ENCODE data around the gene ITPR3. TPM values are rescaled to one million over a fixed set of nuclear protein-coding genes. Genes with fewer than 3 reads are reported as not detected.

ITPR3 gene
- total RNA-seq, 1 experiment from 2014 or later = 103 TPM

DNA sequence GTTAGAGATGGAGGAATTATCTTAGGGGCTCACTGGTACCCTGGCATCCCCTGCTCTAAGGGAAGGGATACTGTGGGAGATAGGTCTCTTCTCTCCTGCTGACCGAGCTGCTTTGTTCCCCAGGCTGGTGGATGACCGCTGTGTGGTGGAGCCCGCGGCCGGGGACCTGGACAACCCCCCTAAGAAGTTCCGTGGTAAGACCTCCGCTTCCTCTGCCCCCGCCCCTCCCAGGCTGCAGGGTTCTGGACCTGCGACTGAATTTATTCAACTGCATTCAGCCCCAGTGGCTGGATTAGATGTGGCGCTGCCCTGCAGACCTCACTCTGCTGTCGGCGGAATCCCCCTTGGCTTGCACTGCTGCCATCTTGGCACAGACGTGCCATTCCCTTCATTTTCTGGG, 19.2 kb downstream of the ITPR3 start:
- TF ChIP-seq RAD21 (IDR thresholded peaks at IDR 0.05; ENCODE audit: low read depth) = no peak
- peaks cover 89% of the 10 kb centered on the region for H3K79me2 ChIP-seq (ENCODE audit: insufficient read depth, low read length)
- ChIA-PET CTCF (no interaction called here), POLR2A (no interaction called here), RAD21 (ENCODE audit: low non-redundant PET in 1 of 2, low total read pairs in 2 of 2, uncharacterized antibody in 2 of 2, unreplicated experiment in 2 of 2) (no interaction called here)
- H3K9me3 ChIP-seq (ENCODE audit: control insufficient read depth in 1 of 2, insufficient read depth in 1 of 2, low read depth in 1 of 2, low read length in 2 of 2) = no peaks in the 10 kb centered on the region
- peaks cover 4 to 14% of the 10 kb centered on the region in 2 experiments; a peak in 3 of 4 replicates for H3K36me3 ChIP-seq (ENCODE audit: control insufficient read depth in 1 of 2, insufficient read depth in 2 of 2, low read length in 2 of 2)
- no peaks in the 10 kb centered on the region; the same call in 1 of the 2 replicates for H4K20me1 ChIP-seq (ENCODE audit: insufficient read depth)
- H3K4me1 ChIP-seq (ENCODE audit: control insufficient read depth in 1 of 2, insufficient read depth in 2 of 2, low read length in 2 of 2) = peaks cover 3 to 4% of the 10 kb centered on the region in 2 experiments; a peak in 2 of 4 replicates
- no TSS peak for BruUV-seq (replicated peaks)
- ATAC-seq (no peak), DNase-seq (ENCODE audit: low read depth, low spot score) (no peak)
- H3K4me3 ChIP-seq (replicated peaks in 1 of 2; ENCODE audit: low read depth in 1 of 2, low read length in 2 of 2) = no peak overlapping the region
- H3K9ac ChIP-seq (ENCODE audit: low read length) = no peak overlapping the region
- H3K27me3 ChIP-seq (ENCODE audit: insufficient read depth, low read length) = no peaks in the 10 kb centered on the region
- intact Hi-C loops (cut with micrococcal nuclease) = no loop called here
- H3K9me2 ChIP-seq (ENCODE audit: insufficient read depth) = no peaks in the 10 kb centered on the region
- H3K27ac ChIP-seq (ENCODE audit: low read depth, low read length) = no peak overlapping the region
- no peak overlapping the region for H3K4me2 ChIP-seq (ENCODE audit: low read length)
- no peak overlapping the region for H2AFZ ChIP-seq (ENCODE audit: low read depth, low read length, poor library complexity, severe bottlenecking)

DNA sequence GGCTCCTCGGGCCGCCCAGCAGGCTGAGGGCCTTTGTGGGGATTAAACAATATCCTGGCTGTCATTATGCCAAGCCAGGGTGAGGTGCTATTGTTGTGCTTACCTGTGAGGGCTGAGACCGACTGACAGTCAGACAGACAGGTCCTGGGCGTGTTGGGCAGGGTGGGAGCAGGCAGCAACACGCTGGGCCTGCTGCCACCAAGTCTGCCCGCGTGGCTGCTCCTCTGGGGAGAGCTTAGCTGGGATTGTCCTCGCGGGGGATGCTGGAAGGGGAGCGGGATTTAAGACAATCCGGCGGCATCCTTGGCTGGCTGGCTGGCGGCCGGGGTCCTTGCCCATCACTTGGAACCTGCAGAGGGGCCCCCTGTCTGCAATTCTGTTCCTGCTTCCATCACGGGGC, 20.0 kb downstream of the ITPR3 start:
- no peak for TF ChIP-seq ZFX (IDR thresholded peaks at IDR 0.05)
- TF ChIP-seq CEBPB (IDR thresholded peaks at IDR 0.05; ENCODE audit: low read depth) = no peak
- TF ChIP-seq FOSL1 (IDR thresholded peaks at IDR 0.05; ENCODE audit: low read depth) = no peak
- TF ChIP-seq POLR2AphosphoS5 (IDR thresholded peaks at IDR 0.05; ENCODE audit: low read depth, low read length) = no peak
- no peak for TF ChIP-seq TCF7L2 (IDR thresholded peaks at IDR 0.05; ENCODE audit: borderline replicate concordance, extremely low read depth, insufficient read depth, insufficient read length)
- TF ChIP-seq JUND (IDR thresholded peaks at IDR 0.05) = no peak
- TF ChIP-seq SRF (IDR thresholded peaks at IDR 0.05; ENCODE audit: low read depth) = no peak
- no peak for TF ChIP-seq EZH2 (IDR thresholded peaks at IDR 0.05)
- no peak for TF ChIP-seq EZH2phosphoT487 (IDR thresholded peaks at IDR 0.05; ENCODE audit: borderline replicate concordance)
- TF ChIP-seq RAD21 (IDR thresholded peaks at IDR 0.05; ENCODE audit: low read depth) = no peak
- no peak for TF ChIP-seq EGR1 (IDR thresholded peaks at IDR 0.05; ENCODE audit: low read depth)
- Histone ChIP-seq H3K4me3 (replicated peaks in 1 of 2; ENCODE audit: low read depth in 1 of 2, low read length in 2 of 2) (no peak overlapping the region), H3K9me3 (ENCODE audit: control insufficient read depth in 1 of 2, insufficient read depth in 1 of 2, low read depth in 1 of 2, low read length in 2 of 2) (no peaks in the 10 kb centered on the region), H3K4me2 (ENCODE audit: low read length) (no peak overlapping the region), H2AFZ (ENCODE audit: low read depth, low read length, poor library complexity, severe bottlenecking) (no peak overlapping the region), H3K27ac (ENCODE audit: low read depth, low read length) (no peak overlapping the region), H3K27me3 (ENCODE audit: insufficient read depth, low read length) (no peaks in the 10 kb centered on the region), H3K9ac (ENCODE audit: low read length) (no peak overlapping the region), H3K4me1 (ENCODE audit: control insufficient read depth in 1 of 2, insufficient read depth in 2 of 2, low read length in 2 of 2) (peaks cover 3 to 4% of the 10 kb centered on the region in 2 experiments; a peak in 2 of 4 replicates), H4K20me1 (ENCODE audit: insufficient read depth) (no peaks in the 10 kb centered on the region; the same call in 1 of the 2 replicates), H3K9me2 (ENCODE audit: insufficient read depth) (no peaks in the 10 kb centered on the region), H3K79me2 (ENCODE audit: insufficient read depth, low read length) (peaks cover 88% of the 10 kb centered on the region), H3K36me3 (ENCODE audit: control insufficient read depth in 1 of 2, insufficient read depth in 2 of 2, low read length in 2 of 2) (peaks cover 4 to 14% of the 10 kb centered on the region in 2 experiments; a peak in 3 of 4 replicates)
- BruUV-seq (replicated peaks) = no TSS peak
- ATAC-seq (no peak), DNase-seq (ENCODE audit: low read depth, low spot score) (no peak)
- intact Hi-C loops (cut with micrococcal nuclease) = no loop called here
- CTCF ChIA-PET = no interaction called here
- POLR2A ChIA-PET = no interaction called here
- RAD21 ChIA-PET (ENCODE audit: low non-redundant PET in 1 of 2, low total read pairs in 2 of 2, uncharacterized antibody in 2 of 2, unreplicated experiment in 2 of 2) = no interaction called here
